Uterus (tissue), 2 donors: Measurements from ENCODE around the gene SUCNR1.
"Not testable (repeated sequence)": the region's sequence is repeated elsewhere in the genome, so short reads cannot be mapped to it uniquely, and the experiment has no call there.

Source experiments
- CTCF ChIP-seq, 4 experiments: fragments of 200-600 bp in 2 of 4; fragments of 450-650 bp in 2 of 4; sonication (generic) in 2 of 4; IDR thresholded peaks; one replicate each; pipeline ENCODE4 v1.5.1; 2016 to 2019; ENCODE audit warnings: antibody characterized with exemption in 4 of 4, mild to moderate bottlenecking in 2 of 4, moderate library complexity in 1 of 4
- POLR2A ChIP-seq, 2 donors: fragments of 450-650 bp; IDR thresholded peaks; one replicate each; pipeline ENCODE4 v1.6.1; 2016; ENCODE audit warnings: antibody characterized with exemption in 2 of 2, mild to moderate bottlenecking in 1 of 2, moderate library complexity in 1 of 2

GRCh38 chr3:151885397-151885796 lies 12.0 kb downstream of the SUCNR1 start:
- TF ChIP-seq POLR2A, CTCF (IDR thresholded peaks at IDR 0.05): not testable (repeated sequence)
